Measurements from ENCODE around the gene THAP4. TPM values are rescaled to one million over a fixed set of nuclear protein-coding genes. Genes with fewer than 3 reads are reported as not detected.
"Not testable (repeated sequence)": the region's sequence is repeated elsewhere in the genome, so short reads cannot be mapped to it uniquely, and the experiment has no call there.

THAP4 gene
- total RNA-seq, 2 experiments from 2014 or later = 32.3 to 37.4 TPM

GRCh38 chr2:241569831-241570281, 67.1 kb downstream of the THAP4 start:
- CTCF ChIA-PET = no interaction called here
- DNase-seq (no peak), ATAC-seq (no peak)
- Mint-ChIP-seq H3K9me3 (ENCODE audit: insufficient read depth) (no peaks in the 10 kb centered on the region), H3K27me3 (ENCODE audit: low read depth) (no peaks in the 10 kb centered on the region), H3K36me3 (ENCODE audit: low read depth) (no peaks in the 10 kb centered on the region), H3K4me1 (ENCODE audit: low read depth) (no peaks in the 10 kb centered on the region), H3K27ac (no peak overlapping the region), H3K4me3 (no peak overlapping the region)
- POLR2A ChIA-PET = no interaction called here

- ATAC-seq (no peak), DNase-seq (no peak)
- Mint-ChIP-seq H3K4me3 (no peak overlapping the region), H3K27me3 (ENCODE audit: low read depth) (no peaks in the 10 kb centered on the region), H3K36me3 (ENCODE audit: low read depth) (no peaks in the 10 kb centered on the region), H3K27ac (no peak overlapping the region), H3K9me3 (ENCODE audit: insufficient read depth) (no peaks in the 10 kb centered on the region), H3K4me1 (ENCODE audit: low read depth) (no peaks in the 10 kb centered on the region)
- POLR2A ChIA-PET = no interaction called here
- CTCF ChIA-PET = no interaction called here
Observed at GRCh38 chr2:241568726-241569125, 68.2 kb downstream of the THAP4 start.

GRCh38 chr2:241567776-241568175, 69.2 kb downstream of the THAP4 start:
- Mint-ChIP-seq H3K27me3 (ENCODE audit: low read depth) (no peaks in the 10 kb centered on the region), H3K36me3 (ENCODE audit: low read depth) (no peaks in the 10 kb centered on the region), H3K4me3 (no peak overlapping the region), H3K27ac (no peak overlapping the region), H3K4me1 (ENCODE audit: low read depth) (no peaks in the 10 kb centered on the region), H3K9me3 (ENCODE audit: insufficient read depth) (no peaks in the 10 kb centered on the region)
- no peak for ATAC-seq
- ChIA-PET POLR2A (no interaction called here), CTCF (no interaction called here)
- DNase-seq = no peak

- ATAC-seq; DNase-seq; POLR2A ChIA-PET; H3K9me3 Mint-ChIP-seq (ENCODE audit: insufficient read depth); H3K27me3 Mint-ChIP-seq (ENCODE audit: low read depth); H3K4me1 Mint-ChIP-seq (ENCODE audit: low read depth); CTCF ChIA-PET; H3K36me3 Mint-ChIP-seq (ENCODE audit: low read depth); H3K27ac Mint-ChIP-seq; H3K4me3 Mint-ChIP-seq: not testable (repeated sequence)
Observed at GRCh38 chr2:241567266-241567665, 69.7 kb downstream of the THAP4 start.

GRCh38 chr2:241566468-241566867, 70.5 kb downstream of the THAP4 start:
- CTCF ChIA-PET = no interaction called here
- H3K4me3 Mint-ChIP-seq = no peak overlapping the region
- H3K9me3 Mint-ChIP-seq (ENCODE audit: insufficient read depth) = no peaks in the 10 kb centered on the region
- H3K27ac Mint-ChIP-seq = no peak overlapping the region
- ATAC-seq (no peak), DNase-seq (no peak)
- no peaks in the 10 kb centered on the region for H3K27me3 Mint-ChIP-seq (ENCODE audit: low read depth)
- no peaks in the 10 kb centered on the region for H3K4me1 Mint-ChIP-seq (ENCODE audit: low read depth)
- POLR2A ChIA-PET = no interaction called here
- no peaks in the 10 kb centered on the region for H3K36me3 Mint-ChIP-seq (ENCODE audit: low read depth)

GRCh38 chr2:241566021-241566420, 70.9 kb downstream of the THAP4 start:
- ATAC-seq; H3K36me3 Mint-ChIP-seq (ENCODE audit: low read depth); POLR2A ChIA-PET; H3K4me1 Mint-ChIP-seq (ENCODE audit: low read depth); DNase-seq; H3K27ac Mint-ChIP-seq; H3K27me3 Mint-ChIP-seq (ENCODE audit: low read depth); H3K9me3 Mint-ChIP-seq (ENCODE audit: insufficient read depth); CTCF ChIA-PET; H3K4me3 Mint-ChIP-seq: not testable (repeated sequence)

GRCh38 chr2:241565411-241565810, 71.5 kb downstream of the THAP4 start:
- Mint-ChIP-seq H3K9me3 (ENCODE audit: insufficient read depth) (no peaks in the 10 kb centered on the region), H3K27me3 (ENCODE audit: low read depth) (peaks cover under 1% of the 10 kb centered on the region), H3K36me3 (ENCODE audit: low read depth) (no peaks in the 10 kb centered on the region), H3K4me1 (ENCODE audit: low read depth) (no peaks in the 10 kb centered on the region), H3K4me3 (no peak overlapping the region), H3K27ac (no peak overlapping the region)
- CTCF ChIA-PET = no interaction called here
- no peak for DNase-seq
- ATAC-seq = no peak
- POLR2A ChIA-PET = no interaction called here

GRCh38 chr2:241564596-241565410, 72.2 kb downstream of the THAP4 start:
- POLR2A ChIA-PET = no interaction called here
- peaks cover 7% of the 10 kb centered on the region for H3K27me3 Mint-ChIP-seq (ENCODE audit: low read depth)
- ATAC-seq (no peak), DNase-seq (no peak)
- no peak overlapping the region for H3K27ac Mint-ChIP-seq
- H3K9me3 Mint-ChIP-seq (ENCODE audit: insufficient read depth) = no peaks in the 10 kb centered on the region
- no peaks in the 10 kb centered on the region for H3K36me3 Mint-ChIP-seq (ENCODE audit: low read depth)
- H3K4me1 Mint-ChIP-seq (ENCODE audit: low read depth) = no peaks in the 10 kb centered on the region
- H3K4me3 Mint-ChIP-seq = no peak overlapping the region
- CTCF ChIA-PET = no interaction called here

- ATAC-seq (no peak), DNase-seq (no peak)
- CTCF ChIA-PET = no interaction called here
- no peaks in the 10 kb centered on the region for H3K4me1 Mint-ChIP-seq (ENCODE audit: low read depth)
- no peaks in the 10 kb centered on the region for H3K9me3 Mint-ChIP-seq (ENCODE audit: insufficient read depth)
- no peak overlapping the region for H3K27ac Mint-ChIP-seq
- H3K36me3 Mint-ChIP-seq (ENCODE audit: low read depth) = no peaks in the 10 kb centered on the region
- POLR2A ChIA-PET = no interaction called here
- H3K27me3 Mint-ChIP-seq (ENCODE audit: low read depth) = peaks cover 9% of the 10 kb centered on the region
- no peak overlapping the region for H3K4me3 Mint-ChIP-seq
Observed at GRCh38 chr2:241563981-241564595, 72.9 kb downstream of the THAP4 start.

GRCh38 chr2:241563571-241563980, 73.4 kb downstream of the THAP4 start:
- Mint-ChIP-seq H3K9me3 (ENCODE audit: insufficient read depth) (no peaks in the 10 kb centered on the region), H3K27me3 (ENCODE audit: low read depth) (peaks cover 9% of the 10 kb centered on the region), H3K27ac (no peak overlapping the region), H3K4me3 (no peak overlapping the region), H3K36me3 (ENCODE audit: low read depth) (no peaks in the 10 kb centered on the region), H3K4me1 (ENCODE audit: low read depth) (no peaks in the 10 kb centered on the region)
- ChIA-PET POLR2A (no interaction called here), CTCF (no interaction called here)
- DNase-seq = no peak
- ATAC-seq = no peak

GRCh38 chr2:241563031-241563507, 73.9 kb downstream of the THAP4 start:
- DNase-seq (no peak), ATAC-seq (no peak)
- H3K4me3 Mint-ChIP-seq = no peak overlapping the region
- H3K36me3 Mint-ChIP-seq (ENCODE audit: low read depth) = no peaks in the 10 kb centered on the region
- CTCF ChIA-PET = no interaction called here
- peaks cover 13% of the 10 kb centered on the region for H3K27me3 Mint-ChIP-seq (ENCODE audit: low read depth)
- H3K9me3 Mint-ChIP-seq (ENCODE audit: insufficient read depth) = no peaks in the 10 kb centered on the region
- no peak overlapping the region for H3K27ac Mint-ChIP-seq
- H3K4me1 Mint-ChIP-seq (ENCODE audit: low read depth) = peaks cover 3% of the 10 kb centered on the region
- POLR2A ChIA-PET = interaction anchor here (0.6 kb wide), 1 partner anchor 96 kb away, joined by 3 read pairs; no protein-coding TSS in a partner anchor

- POLR2A ChIA-PET = interaction anchor here (0.6 kb wide), 1 partner anchor 97 kb away, joined by 3 read pairs; no protein-coding TSS in a partner anchor
- DNase-seq = no peak
- H3K4me3 Mint-ChIP-seq = no peak overlapping the region
Observed at GRCh38 chr2:241562269-241562891, 74.6 kb downstream of the THAP4 start.

More at GRCh38 chr2:241562269-241562891, 74.6 kb downstream of the THAP4 start:
- Mint-ChIP-seq H3K27me3 (ENCODE audit: low read depth) (peaks cover 19% of the 10 kb centered on the region), H3K4me1 (ENCODE audit: low read depth) (peaks cover 3% of the 10 kb centered on the region), H3K27ac (no peak overlapping the region), H3K9me3 (ENCODE audit: insufficient read depth) (no peaks in the 10 kb centered on the region), H3K36me3 (ENCODE audit: low read depth) (peaks cover 2% of the 10 kb centered on the region)
- no peak for ATAC-seq
- CTCF ChIA-PET = no interaction called here
